HT1080 (cell line): ENCODE results near the gene ENTPD6. TPM values are rescaled to one million over a fixed set of nuclear protein-coding genes. Genes with fewer than 3 reads are reported as not detected.
"Not testable (repeated sequence)": the region's sequence is repeated elsewhere in the genome, so short reads cannot be mapped to it uniquely, and the experiment has no call there.

Experiments
- DNase-seq: peaks from one replicate; pipeline ENCODE4 v3.0.0-alpha.2; 2015; ENCODE audit warnings: low read depth
- total RNA-seq: library from RNA; depleted of rRNA; stranded (reverse); fragments of >200 nt; shearing (Covaris generic); gene quantifications from 2 replicates; pipeline ENCODE4 v1.2.3, GENCODE V29; 2014

The ENTPD6 gene
- total RNA-seq, 1 experiment from 2014 or later: 107 TPM

- peak; percentile 99 for DNase-seq
Observed at GRCh38 chr20:25223179-25223661, 27.7 kb downstream of the ENTPD6 start.

GRCh38 chr20:25223765-25224720, 28.5 kb downstream of the ENTPD6 start:
- DNase-seq: no peak

DNA sequence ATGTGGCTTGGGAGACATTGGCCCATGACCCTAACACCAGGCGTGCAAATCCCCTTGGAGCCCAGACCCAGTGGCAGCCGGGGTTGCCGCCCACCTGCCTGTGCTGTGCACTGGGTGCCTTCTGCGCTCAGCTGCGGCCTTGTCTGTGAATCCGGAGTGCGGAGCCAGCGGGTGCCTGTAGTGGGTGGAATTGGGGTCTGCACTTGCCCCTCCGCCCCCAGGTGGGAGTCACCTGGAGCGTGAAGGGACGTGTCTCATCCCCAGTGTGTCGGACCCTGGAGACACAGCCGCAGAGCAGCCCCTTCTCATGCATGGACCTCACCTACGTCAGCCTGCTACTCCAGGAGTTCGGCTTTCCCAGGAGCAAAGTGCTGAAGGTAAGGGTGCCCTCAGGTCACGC, 29.4 kb downstream of the ENTPD6 start:
- no peak for DNase-seq

- no peak for DNase-seq
Observed at GRCh38 chr20:25225642-25226432, 30.3 kb downstream of the ENTPD6 start.

GRCh38 chr20:25226433-25227316, 31.2 kb downstream of the ENTPD6 start:
- DNase-seq: no peak

GRCh38 chr20:25227317-25227831, 31.9 kb downstream of the ENTPD6 start:
- DNase-seq: peak; percentile 21

- no peak for DNase-seq
Observed at GRCh38 chr20:25229486-25230165, 34.1 kb downstream of the ENTPD6 start.

- DNase-seq: no peak
Observed at GRCh38 chr20:25230166-25230831, 34.8 kb downstream of the ENTPD6 start.

DNA sequence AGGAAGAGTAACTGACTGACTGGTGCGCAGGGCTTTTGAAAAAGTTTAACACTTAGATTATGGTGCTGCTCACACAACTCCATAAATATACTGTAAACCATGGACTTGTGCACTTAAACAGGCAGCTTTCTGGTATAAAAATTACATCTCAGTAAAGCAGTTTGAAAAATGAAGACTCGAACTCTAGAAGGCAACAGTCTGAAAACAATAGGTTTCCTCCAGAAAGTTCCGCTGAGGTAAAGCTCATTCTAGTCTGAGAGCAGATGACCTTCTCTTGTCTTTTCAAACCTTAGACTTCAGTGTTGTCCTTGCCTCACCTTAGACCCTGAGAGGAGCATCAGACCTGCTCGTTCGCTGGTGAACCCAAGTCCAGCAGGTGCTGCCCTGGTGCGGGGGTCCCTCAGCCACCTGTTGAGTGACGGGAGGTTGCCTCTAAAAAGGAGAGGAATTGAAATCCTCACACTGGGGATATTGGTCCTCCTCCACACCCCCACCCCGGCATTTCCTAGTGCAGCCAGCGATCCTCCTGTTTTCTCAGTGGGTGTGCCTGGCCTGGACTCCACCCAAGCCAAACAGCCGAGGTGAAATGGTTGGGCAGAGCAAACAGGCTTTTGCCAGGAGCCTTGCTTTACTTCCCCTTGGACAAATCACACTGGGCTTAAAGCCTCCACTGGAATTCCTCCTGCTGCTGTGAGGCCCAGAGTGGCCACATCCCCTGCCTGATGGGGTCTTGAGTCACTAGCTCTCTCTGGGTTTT, 37.7 kb downstream of the ENTPD6 start:
- DNase-seq: peak; percentile 95

- DNase-seq: not testable (repeated sequence)
Observed at GRCh38 chr20:25234009-25234849, 38.7 kb downstream of the ENTPD6 start.

- DNase-seq: no peak
Observed at GRCh38 chr20:25236450-25237304, 41.2 kb downstream of the ENTPD6 start.

DNA sequence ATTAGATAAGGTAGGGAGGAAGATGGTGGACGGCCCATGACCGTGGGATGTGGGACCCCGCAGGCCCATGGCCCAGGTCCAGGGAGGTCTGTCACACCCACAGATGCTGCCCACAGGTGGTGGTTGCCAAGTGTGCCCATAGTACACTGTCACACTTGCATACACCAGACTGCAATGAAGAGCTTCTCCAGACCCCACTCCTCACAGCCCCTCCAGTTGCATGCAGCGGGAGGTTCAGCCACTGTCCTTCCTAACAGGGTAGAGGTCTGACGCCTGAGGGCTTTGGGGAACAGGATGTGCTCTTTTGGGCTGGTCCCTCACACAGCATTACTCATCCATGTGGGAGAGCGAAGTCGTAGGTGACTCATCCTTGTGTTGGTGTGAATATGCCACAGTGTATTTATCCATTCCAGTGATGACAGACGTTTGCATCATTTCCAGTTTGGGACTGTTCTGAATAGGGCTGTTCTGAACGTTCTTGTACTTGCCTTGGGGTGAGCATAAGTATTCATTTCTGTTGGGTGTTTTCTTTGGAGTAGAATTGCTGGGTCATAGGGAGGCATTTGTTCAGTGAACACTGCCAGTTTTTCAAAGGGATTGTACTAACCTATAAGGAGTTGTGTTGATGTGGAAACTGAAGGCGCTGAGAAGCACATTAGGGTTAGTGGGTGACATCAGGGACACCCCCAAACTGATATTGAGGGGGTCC, 42.3 kb downstream of the ENTPD6 start:
- DNase-seq: peak; percentile 99

- peak; percentile 47 for DNase-seq
Observed at GRCh38 chr20:25238319-25239037, 43.0 kb downstream of the ENTPD6 start.

GRCh38 chr20:25239387-25240370, 44.2 kb downstream of the ENTPD6 start:
- no peak for DNase-seq
